Bronchial epithelial cell (primary cell): ENCODE results near the gene IL36RN. TPM values are rescaled to one million over a fixed set of nuclear protein-coding genes. Genes with fewer than 3 reads are reported as not detected.

Source experiments
- DNase-seq: peaks from one replicate; pipeline ENCODE4 v3.0.0-alpha.2; 2010; ENCODE audit warnings: low read depth
- FAIRE-seq: peaks from 2 replicates; lab custom pipeline; 2011; peaks lifted over from hg19 to GRCh38; lab: Jason Lieb, UNC
- H3K27me3 ChIP-seq: 2 replicates; pipeline ENCODE4 v1.5.1; 2011; ENCODE audit warnings: low read length; ENCODE audit not compliant: control insufficient read depth, insufficient read depth
- H3K36me3 ChIP-seq: 2 replicates; pipeline ENCODE4 v1.5.1; 2011; ENCODE audit warnings: low read length; ENCODE audit not compliant: control insufficient read depth, insufficient read depth
- H3K4me3 ChIP-seq: 2 replicates; pipeline ENCODE4 v1.5.1; 2011; ENCODE audit warnings: mild to moderate bottlenecking, low read depth, low read length, control low read depth
- total RNA-seq: library from RNA; depleted of rRNA; stranded (reverse); fragments of >200 nt; gene quantifications from 2 replicates; pipeline ENCODE4 v1.2.1, GENCODE V29; 2014
- TF ChIP-seq, protein P1 (sequence below): IDR thresholded peaks from 2 replicates; pipeline ENCODE4 v1.5.1; 2011; ENCODE audit warnings: mild to moderate bottlenecking, moderate library complexity, low read length, control low read depth, inconsistent platforms; ENCODE audit not compliant: insufficient read depth, severe bottlenecking

The IL36RN gene
- total RNA-seq, 1 donor from 2014 or later, result 1.1 TPM

DNA sequence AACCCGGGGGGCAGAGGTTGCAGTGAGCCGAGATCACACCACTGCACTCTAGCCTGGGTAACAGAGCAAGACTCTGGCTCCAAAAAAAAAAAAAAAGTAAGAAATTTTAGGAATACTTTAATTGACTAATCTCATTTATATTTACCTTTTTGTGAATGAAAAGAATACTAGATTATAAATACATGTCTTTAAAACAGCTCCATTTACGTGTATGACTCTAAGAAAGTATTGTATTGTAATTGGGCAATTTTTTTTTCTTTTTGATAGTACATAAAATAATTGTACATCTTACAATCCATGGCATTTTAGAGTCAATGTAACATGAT is 45.7 kb upstream of the IL36RN start:
- Histone ChIP-seq H3K27me3 (no peaks in the 10 kb centered on the region), H3K4me3 (no peak overlapping the region), H3K36me3 (no peaks in the 10 kb centered on the region)
- TF ChIP-seq, protein P1, sequence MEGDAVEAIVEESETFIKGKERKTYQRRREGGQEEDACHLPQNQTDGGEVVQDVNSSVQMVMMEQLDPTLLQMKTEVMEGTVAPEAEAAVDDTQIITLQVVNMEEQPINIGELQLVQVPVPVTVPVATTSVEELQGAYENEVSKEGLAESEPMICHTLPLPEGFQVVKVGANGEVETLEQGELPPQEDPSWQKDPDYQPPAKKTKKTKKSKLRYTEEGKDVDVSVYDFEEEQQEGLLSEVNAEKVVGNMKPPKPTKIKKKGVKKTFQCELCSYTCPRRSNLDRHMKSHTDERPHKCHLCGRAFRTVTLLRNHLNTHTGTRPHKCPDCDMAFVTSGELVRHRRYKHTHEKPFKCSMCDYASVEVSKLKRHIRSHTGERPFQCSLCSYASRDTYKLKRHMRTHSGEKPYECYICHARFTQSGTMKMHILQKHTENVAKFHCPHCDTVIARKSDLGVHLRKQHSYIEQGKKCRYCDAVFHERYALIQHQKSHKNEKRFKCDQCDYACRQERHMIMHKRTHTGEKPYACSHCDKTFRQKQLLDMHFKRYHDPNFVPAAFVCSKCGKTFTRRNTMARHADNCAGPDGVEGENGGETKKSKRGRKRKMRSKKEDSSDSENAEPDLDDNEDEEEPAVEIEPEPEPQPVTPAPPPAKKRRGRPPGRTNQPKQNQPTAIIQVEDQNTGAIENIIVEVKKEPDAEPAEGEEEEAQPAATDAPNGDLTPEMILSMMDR, result no peak
- DNase-seq (no peak), FAIRE-seq (no peak)

DNA sequence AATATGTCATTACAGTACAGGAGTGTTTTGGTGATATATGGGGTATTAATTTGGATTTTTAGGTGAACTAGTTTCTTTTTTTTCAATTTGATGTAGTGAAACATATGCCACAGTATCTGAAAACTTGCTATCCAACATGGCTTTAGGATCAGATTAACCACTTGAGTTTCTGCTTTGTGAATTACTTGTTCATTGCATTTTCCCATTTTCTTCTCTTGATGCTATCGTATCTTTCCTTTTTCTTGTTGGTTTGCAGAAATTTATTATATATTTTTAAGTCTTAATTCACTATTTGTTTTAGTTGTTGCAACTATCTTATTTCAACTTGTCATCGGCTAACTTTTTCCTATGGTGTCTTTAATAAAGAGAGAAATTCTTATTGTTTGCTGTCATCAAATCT is 44.9 kb upstream of the IL36RN start:
- H3K27me3 ChIP-seq, result no peaks in the 10 kb centered on the region
- H3K36me3 ChIP-seq, result no peaks in the 10 kb centered on the region
- FAIRE-seq (no peak), DNase-seq (no peak)
- no peak overlapping the region for H3K4me3 ChIP-seq
- TF ChIP-seq, protein P1, result no peak

DNA sequence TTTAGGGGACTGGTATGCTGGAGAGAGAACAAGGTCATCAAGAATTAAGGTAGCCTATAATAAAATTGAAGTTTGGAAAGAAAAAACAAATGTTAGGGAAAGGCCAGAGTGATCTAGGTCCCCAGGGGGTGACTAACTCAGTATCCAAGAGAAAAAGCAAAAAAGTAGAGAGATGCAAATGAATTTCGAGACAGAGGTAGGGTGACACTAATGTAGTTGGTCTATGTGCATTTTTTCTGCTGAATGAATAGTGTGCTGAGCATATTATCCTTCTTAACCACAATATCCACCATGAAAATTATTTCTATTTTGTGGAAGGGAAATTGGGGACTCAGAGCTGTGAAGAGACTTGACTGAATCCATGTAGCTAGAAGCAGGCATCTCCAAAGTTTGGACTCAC is 44.0 kb upstream of the IL36RN start:
- TF ChIP-seq, protein P1, result no peak
- Histone ChIP-seq H3K36me3 (no peaks in the 10 kb centered on the region), H3K4me3 (no peak overlapping the region), H3K27me3 (no peaks in the 10 kb centered on the region)
- no peak for DNase-seq
- FAIRE-seq, result no peak

DNA sequence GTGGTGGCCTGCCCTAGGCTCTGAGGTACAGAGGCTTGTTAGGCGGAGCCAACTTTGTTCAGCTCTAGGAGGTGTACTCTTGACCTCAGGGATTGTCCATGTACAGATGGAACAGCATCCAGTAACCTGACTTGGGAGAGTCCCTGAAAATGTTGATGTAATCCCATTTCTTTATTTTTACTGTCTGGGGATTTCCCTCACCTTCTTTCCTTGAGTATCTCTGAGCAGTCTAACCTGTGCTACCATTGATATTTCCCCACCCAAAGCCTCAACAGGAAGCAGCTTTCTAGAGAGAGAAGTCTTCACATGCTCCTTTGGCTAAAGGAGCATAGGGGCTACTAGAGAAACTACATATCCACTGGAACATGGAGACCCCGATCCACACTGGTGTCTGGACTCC is 43.3 kb upstream of the IL36RN start:
- H3K4me3 ChIP-seq, result no peak overlapping the region
- FAIRE-seq, result peak; percentile 18
- no peaks in the 10 kb centered on the region for H3K27me3 ChIP-seq
- peak; percentile 55 for DNase-seq
- TF ChIP-seq, protein P1, result no peak
- no peaks in the 10 kb centered on the region for H3K36me3 ChIP-seq

DNA sequence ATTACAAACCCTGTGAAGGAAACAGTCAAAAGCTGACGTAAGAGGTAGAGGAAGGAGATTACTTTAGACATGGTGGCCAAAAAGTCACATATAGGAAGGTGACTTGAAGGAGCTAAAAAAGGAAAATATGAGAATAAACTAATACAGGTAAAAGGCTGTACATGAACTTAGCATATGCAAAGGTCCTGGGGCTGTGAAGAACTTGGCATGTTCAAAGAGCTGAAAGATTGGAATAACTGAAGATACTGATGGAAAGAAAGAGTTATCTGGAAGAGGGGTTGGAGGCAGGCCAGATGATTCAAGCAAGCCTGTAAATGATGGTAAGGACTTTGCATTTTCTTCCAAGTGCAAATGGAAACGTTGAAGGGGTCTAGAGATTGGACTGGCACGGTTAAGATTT is 40.5 kb upstream of the IL36RN start:
- FAIRE-seq (no peak), DNase-seq (no peak)
- no peak overlapping the region for H3K4me3 ChIP-seq
- H3K27me3 ChIP-seq, result no peaks in the 10 kb centered on the region
- TF ChIP-seq, protein P1, result no peak
- no peaks in the 10 kb centered on the region for H3K36me3 ChIP-seq

DNA sequence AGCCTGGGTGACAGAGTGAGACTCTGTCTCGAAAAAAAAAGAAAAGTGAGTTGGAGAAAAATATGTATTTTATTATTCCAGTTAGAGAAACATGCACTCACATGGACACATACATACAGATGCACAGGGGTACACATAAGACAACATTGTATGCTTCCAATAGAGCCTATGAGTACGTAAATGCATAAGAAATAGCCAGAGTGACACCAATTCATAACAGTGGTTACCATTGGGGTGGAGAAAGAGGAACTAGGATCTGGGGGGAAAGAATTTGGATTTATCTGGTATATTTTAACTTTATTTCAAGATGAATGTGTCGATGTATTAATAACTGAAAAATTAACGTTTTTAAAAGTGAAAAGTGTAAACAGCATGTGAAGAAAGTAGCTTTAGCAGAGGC is 37.7 kb upstream of the IL36RN start:
- no peak for FAIRE-seq
- no peaks in the 10 kb centered on the region for H3K27me3 ChIP-seq
- H3K4me3 ChIP-seq, result no peak overlapping the region
- no peak for DNase-seq
- no peaks in the 10 kb centered on the region for H3K36me3 ChIP-seq
- TF ChIP-seq, protein P1, result no peak
